CD4-positive, CD25-positive, alpha-beta regulatory T cell (primary cell): ENCODE results near the gene PRSS56. TPM values are rescaled to one million over a fixed set of nuclear protein-coding genes. Genes with fewer than 3 reads are reported as not detected.

Experiments used
- ATAC-seq, 2 donors: fragments of 150-1000 bp; cut with Tn5 transposase; one replicate each; pipeline ENCODE4 v1.10.0; 2021; ENCODE audit warnings: low read depth in 2 of 2, moderate number of reproducible peaks in 2 of 2, moderate library complexity in 1 of 2
- DNase-seq, 3 donors: peaks; one replicate each; pipeline versions ENCODE4 v3.0.0 to v3.0.0-alpha.2; 2012 to 2022; ENCODE audit warnings: mixed read lengths in 1 of 3
- H3K27ac ChIP-seq: one replicate; pipeline ENCODE4 v1.7.0; 2013; ENCODE audit warnings: mild to moderate bottlenecking, low read length; ENCODE audit not compliant: insufficient read depth, poor library complexity, severe bottlenecking
- H3K27me3 ChIP-seq: one replicate; pipeline ENCODE4 v1.7.0; 2013; ENCODE audit warnings: low read length; ENCODE audit not compliant: control insufficient read depth, insufficient read depth
- H3K36me3 ChIP-seq: one replicate; pipeline ENCODE4 v1.7.0; 2013; ENCODE audit warnings: mild to moderate bottlenecking, low read length, moderate library complexity; ENCODE audit not compliant: control insufficient read depth, insufficient read depth
- H3K4me1 ChIP-seq: 2 replicates; pipeline ENCODE4 v1.7.0; 2013; ENCODE audit warnings: mild to moderate bottlenecking, low read length; ENCODE audit not compliant: insufficient read depth, control insufficient read depth, poor library complexity, severe bottlenecking
- H3K4me3 ChIP-seq: one replicate; pipeline ENCODE4 v1.7.0; 2013; ENCODE audit warnings: low read depth, mild to moderate bottlenecking, low read length, moderate library complexity
- H3K9me3 ChIP-seq, 2 experiments: 1 replicate in 1 of 2; 2 replicates in 1 of 2; pipeline ENCODE4 v1.7.0; 2013; ENCODE audit warnings: low read length in 2 of 2, mild to moderate bottlenecking in 1 of 2, moderate library complexity in 1 of 2; ENCODE audit not compliant: control insufficient read depth in 2 of 2
- H3K27ac Mint-ChIP-seq, 3 donors: one replicate each; pipeline ENCODE4 v1.8.0; 2020 to 2022; ENCODE audit warnings: mild to moderate bottlenecking in 3 of 3, mixed read lengths in 3 of 3, moderate library complexity in 2 of 3
- H3K27me3 Mint-ChIP-seq: one replicate; pipeline ENCODE4 v1.8.0; 2022; ENCODE audit warnings: mild to moderate bottlenecking, mixed read lengths
- H3K36me3 Mint-ChIP-seq: one replicate; pipeline ENCODE4 v1.8.0; 2020; ENCODE audit warnings: mixed read lengths
- H3K4me1 Mint-ChIP-seq, 4 donors: one replicate each; pipeline ENCODE4 v1.8.0; 2020 to 2022; ENCODE audit warnings: mixed read lengths in 4 of 4, mild to moderate bottlenecking in 1 of 4
- H3K4me3 Mint-ChIP-seq, 4 donors: one replicate each; pipeline ENCODE4 v1.8.0; 2020 to 2022; ENCODE audit warnings: mild to moderate bottlenecking in 4 of 4, mixed read lengths in 4 of 4, moderate library complexity in 3 of 4
- H3K9me3 Mint-ChIP-seq, 7 donors: one replicate each; pipeline ENCODE4 v1.8.0; 2020 to 2022; ENCODE audit warnings: mixed read lengths in 7 of 7, mild to moderate bottlenecking in 3 of 7, moderate library complexity in 2 of 7
- polyA plus RNA-seq, 4 donors: library from polyadenylated mRNA; unstranded; fragments of 300-500 nt; fragmentation: Illumina TruSeq; gene quantifications; one replicate each; pipeline ENCODE4 v1.2.3, GENCODE V29; 2021
- total RNA-seq: library from RNA; stranded (reverse); gene quantifications from one replicate; pipeline ENCODE4 v1.2.3, GENCODE V29; 2022

PRSS56 gene
- total and polyA plus RNA-seq, 5 donors from 2014 or later, result not detected

DNA sequence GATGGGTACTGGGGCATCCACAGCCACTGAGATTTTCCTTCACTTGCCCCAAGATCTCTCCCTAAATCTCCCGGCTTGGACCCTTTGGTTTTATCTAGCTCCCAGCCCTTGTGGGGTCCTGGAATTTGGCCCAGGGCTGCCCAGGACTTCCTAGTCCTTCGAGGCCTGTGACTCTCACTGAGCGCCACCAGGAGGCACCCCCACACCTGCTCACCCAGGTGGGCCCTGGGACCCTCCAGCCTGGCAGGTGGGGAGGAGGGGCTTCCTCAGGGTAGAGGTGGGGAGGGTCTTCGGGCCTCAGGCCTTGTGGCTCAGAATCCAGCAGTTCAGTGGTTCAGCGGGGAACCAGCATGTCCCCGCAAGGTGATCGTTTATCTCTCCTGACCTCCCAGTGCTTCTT, 11.9 kb upstream of the PRSS56 start:
- no peak overlapping the region for H3K4me3 ChIP-seq
- no peaks in the 10 kb centered on the region for H3K9me3 ChIP-seq
- H3K27me3 ChIP-seq, result peaks cover 6% of the 10 kb centered on the region
- no peaks in the 10 kb centered on the region for H3K36me3 Mint-ChIP-seq
- peaks cover 28% of the 10 kb centered on the region for H3K27me3 Mint-ChIP-seq
- H3K27ac ChIP-seq, result no peak overlapping the region
- H3K36me3 ChIP-seq, result no peaks in the 10 kb centered on the region
- ATAC-seq, result no peak
- no peaks in the 10 kb centered on the region for H3K9me3 Mint-ChIP-seq
- H3K4me1 Mint-ChIP-seq, result peaks cover 0 to 4% (median 0%) of the 10 kb centered on the region in 4 donors
- H3K27ac Mint-ChIP-seq, result no peak overlapping the region
- H3K4me1 ChIP-seq, result peaks cover 3% of the 10 kb centered on the region
- no peak overlapping the region for H3K4me3 Mint-ChIP-seq
- no peak for DNase-seq

DNA sequence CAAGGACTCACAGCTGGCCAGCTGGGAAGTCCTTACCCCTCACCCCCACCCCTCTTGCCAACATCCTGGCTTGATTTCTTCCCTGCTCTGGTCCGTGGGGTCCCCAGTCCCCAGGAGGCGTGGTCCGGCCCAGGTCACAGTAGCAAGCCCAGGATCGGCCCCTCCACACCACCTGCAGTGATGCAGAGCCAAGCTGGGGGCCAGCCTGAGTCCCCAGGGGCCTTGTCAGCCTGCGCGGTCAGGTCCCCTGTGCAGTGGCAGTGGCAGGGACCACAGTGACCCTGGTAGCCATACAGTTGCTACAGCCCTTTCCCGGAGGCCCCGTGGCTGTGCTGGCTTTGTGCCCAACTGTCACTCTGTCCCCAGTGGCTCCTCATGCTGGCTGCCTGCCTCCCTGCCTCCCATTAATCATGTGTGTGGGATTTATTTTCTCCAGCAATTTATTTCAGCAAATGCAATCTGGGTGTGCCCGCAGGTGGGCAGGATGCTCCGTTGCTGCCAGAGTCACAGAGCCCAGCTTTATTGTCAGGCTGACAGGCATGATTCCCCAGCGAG, 8.8 kb upstream of the PRSS56 start:
- H3K36me3 Mint-ChIP-seq, result no peaks in the 10 kb centered on the region
- H3K4me1 ChIP-seq, result no peaks in the 10 kb centered on the region
- H3K9me3 ChIP-seq, result no peaks in the 10 kb centered on the region
- H3K4me3 ChIP-seq, result no peak overlapping the region
- no peak overlapping the region for H3K27ac ChIP-seq
- H3K36me3 ChIP-seq, result no peaks in the 10 kb centered on the region
- DNase-seq (no peak), ATAC-seq (no peak)
- H3K9me3 Mint-ChIP-seq, result no peaks in the 10 kb centered on the region
- no peaks in the 10 kb centered on the region for H3K4me1 Mint-ChIP-seq
- H3K27ac Mint-ChIP-seq, result no peak overlapping the region
- no peak overlapping the region for H3K4me3 Mint-ChIP-seq
- peaks cover 15% of the 10 kb centered on the region for H3K27me3 Mint-ChIP-seq
- H3K27me3 ChIP-seq, result no peaks in the 10 kb centered on the region

DNA sequence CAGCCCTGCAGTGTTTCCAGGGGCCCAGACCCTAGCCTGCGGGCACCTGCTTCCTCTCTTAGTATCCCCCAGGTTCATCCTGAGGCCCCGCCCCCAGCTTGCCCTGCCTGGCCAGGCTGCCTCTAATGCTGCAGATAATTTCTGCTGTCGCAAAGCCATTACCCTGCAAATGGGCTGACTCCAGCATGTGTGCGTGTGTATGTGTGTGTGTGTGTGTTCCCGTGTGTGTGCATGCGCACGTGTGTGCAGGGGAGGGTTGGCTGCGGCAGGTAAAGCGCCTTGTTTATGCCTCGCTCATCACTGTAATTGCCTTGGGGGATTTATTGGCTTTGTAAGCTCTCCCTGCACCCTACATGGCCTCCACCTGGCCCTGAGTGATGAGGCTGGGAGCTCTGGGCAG, 7.6 kb upstream of the PRSS56 start:
- H3K36me3 ChIP-seq, result no peaks in the 10 kb centered on the region
- Mint-ChIP-seq H3K9me3 (no peaks in the 10 kb centered on the region), H3K4me3 (no peak overlapping the region), H3K27ac (no peak overlapping the region), H3K27me3 (peaks cover 25% of the 10 kb centered on the region), H3K36me3 (no peaks in the 10 kb centered on the region), H3K4me1 (no peaks in the 10 kb centered on the region)
- DNase-seq (no peak), ATAC-seq (no peak)
- no peak overlapping the region for H3K4me3 ChIP-seq
- H3K27ac ChIP-seq, result no peak overlapping the region
- H3K9me3 ChIP-seq, result no peaks in the 10 kb centered on the region
- no peaks in the 10 kb centered on the region for H3K27me3 ChIP-seq
- H3K4me1 ChIP-seq, result no peaks in the 10 kb centered on the region

DNA sequence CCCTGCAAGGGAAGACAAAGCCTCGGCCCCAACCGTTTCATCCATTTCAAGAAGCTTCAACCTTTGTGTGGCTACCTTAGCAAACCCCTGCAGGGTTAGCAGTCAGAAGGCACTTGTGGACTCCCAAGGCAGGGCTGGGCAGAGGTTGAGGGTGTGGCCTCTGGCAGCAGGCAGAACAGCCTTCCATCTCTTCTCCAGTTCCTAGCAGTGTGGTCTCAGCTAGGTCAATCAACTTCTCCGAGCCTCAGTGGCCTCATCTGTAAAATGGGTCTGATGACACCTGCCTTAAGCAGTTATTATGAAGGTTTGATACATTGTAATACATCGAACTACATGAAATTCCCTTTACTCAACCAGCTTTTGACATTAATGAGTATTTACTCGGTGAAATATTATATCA, 6.8 kb upstream of the PRSS56 start:
- H3K9me3 ChIP-seq, result no peaks in the 10 kb centered on the region
- no peaks in the 10 kb centered on the region for H3K36me3 Mint-ChIP-seq
- H3K4me3 ChIP-seq, result no peak overlapping the region
- no peaks in the 10 kb centered on the region for H3K4me1 ChIP-seq
- H3K27ac ChIP-seq, result no peak overlapping the region
- H3K4me1 Mint-ChIP-seq, result no peaks in the 10 kb centered on the region
- H3K4me3 Mint-ChIP-seq, result no peak overlapping the region
- H3K27me3 ChIP-seq, result no peaks in the 10 kb centered on the region
- no peaks in the 10 kb centered on the region for H3K9me3 Mint-ChIP-seq
- no peaks in the 10 kb centered on the region for H3K36me3 ChIP-seq
- peaks cover 25% of the 10 kb centered on the region for H3K27me3 Mint-ChIP-seq
- DNase-seq, result no peak
- no peak for ATAC-seq
- no peak overlapping the region for H3K27ac Mint-ChIP-seq

DNA sequence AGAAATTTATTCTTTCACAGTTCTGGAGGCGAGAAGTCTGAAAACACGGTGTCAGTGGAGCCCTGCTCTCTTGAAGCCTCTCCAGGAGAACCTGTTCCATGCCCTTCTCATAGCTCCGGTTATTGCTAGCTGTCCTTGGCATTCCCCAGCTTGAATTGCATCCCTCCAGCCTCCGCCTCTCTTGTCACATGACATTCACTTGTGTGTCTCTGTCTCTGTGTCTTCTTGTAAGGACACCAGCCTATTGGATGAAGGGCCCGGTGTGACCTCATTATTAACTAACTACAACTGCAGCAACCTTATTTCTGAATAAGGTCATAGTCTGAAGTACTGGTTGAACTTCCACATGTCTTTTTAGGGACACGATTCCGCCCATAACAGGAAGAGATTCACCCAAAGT, 4.5 kb upstream of the PRSS56 start:
- H3K4me1 Mint-ChIP-seq, result no peaks in the 10 kb centered on the region
- ATAC-seq, result no peak
- no peak overlapping the region for H3K4me3 ChIP-seq
- H3K9me3 ChIP-seq, result no peaks in the 10 kb centered on the region
- H3K4me3 Mint-ChIP-seq, result no peak overlapping the region
- DNase-seq, result no peak
- H3K27ac ChIP-seq, result no peak overlapping the region
- H3K9me3 Mint-ChIP-seq, result no peaks in the 10 kb centered on the region
- H3K36me3 ChIP-seq, result no peaks in the 10 kb centered on the region
- peaks cover 32% of the 10 kb centered on the region for H3K27me3 Mint-ChIP-seq
- H3K27ac Mint-ChIP-seq, result no peak overlapping the region
- no peaks in the 10 kb centered on the region for H3K36me3 Mint-ChIP-seq
- H3K27me3 ChIP-seq, result no peaks in the 10 kb centered on the region
- no peaks in the 10 kb centered on the region for H3K4me1 ChIP-seq

DNA sequence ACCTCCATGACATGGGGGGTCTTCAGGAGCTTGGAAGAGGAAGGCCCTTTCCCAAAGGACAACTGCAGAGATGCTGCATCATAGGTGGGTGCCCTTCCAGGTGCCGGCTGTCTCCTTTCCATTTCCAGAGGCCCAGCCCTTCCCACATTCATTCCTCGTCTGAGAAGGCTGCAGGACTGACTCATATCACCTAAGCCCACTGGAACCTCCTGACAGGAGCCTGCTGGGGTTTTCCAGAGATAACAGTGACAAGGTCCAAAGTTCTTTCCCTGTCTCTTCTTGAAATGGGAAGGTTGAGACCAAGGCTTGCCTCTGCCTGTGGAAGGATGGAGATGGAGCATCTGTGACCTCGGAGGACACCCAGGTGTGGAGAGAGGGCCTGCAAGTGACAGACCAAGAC, 3.6 kb upstream of the PRSS56 start:
- Mint-ChIP-seq H3K9me3 (no peaks in the 10 kb centered on the region), H3K36me3 (no peaks in the 10 kb centered on the region), H3K4me3 (no peak overlapping the region), H3K27me3 (peaks cover 41% of the 10 kb centered on the region), H3K4me1 (peaks cover 0 to 2% (median under 1%) of the 10 kb centered on the region in 4 donors), H3K27ac (no peak overlapping the region)
- H3K27ac ChIP-seq, result no peak overlapping the region
- ATAC-seq (no peak), DNase-seq (no peak)
- no peaks in the 10 kb centered on the region for H3K4me1 ChIP-seq
- H3K36me3 ChIP-seq, result no peaks in the 10 kb centered on the region
- H3K4me3 ChIP-seq, result no peak overlapping the region
- H3K9me3 ChIP-seq, result no peaks in the 10 kb centered on the region
- H3K27me3 ChIP-seq, result no peaks in the 10 kb centered on the region

DNA sequence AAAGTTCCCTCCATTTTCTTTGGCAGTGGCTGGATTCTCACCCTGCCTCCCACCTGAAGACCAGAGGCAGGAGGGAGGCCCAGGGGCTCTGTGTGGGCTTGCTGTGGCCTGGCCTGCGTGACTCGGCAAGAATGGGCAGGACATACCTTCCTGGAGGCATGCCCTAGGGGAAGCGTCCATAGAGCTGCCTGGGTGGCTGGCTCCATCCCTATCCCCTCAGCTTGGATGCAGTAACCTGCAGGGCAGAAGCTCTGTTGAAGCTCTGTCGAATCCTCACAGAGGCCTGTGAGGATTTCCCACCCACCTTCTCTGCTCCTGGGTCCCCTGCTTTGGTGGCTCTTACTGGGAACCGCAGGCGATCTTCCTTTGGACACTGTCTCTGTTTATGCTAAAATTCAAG, 1.3 kb upstream of the PRSS56 start:
- DNase-seq (no peak), ATAC-seq (no peak)
- Histone ChIP-seq H3K36me3 (no peaks in the 10 kb centered on the region), H3K4me1 (peaks cover 17% of the 10 kb centered on the region), H3K4me3 (no peak overlapping the region), H3K27ac (no peak overlapping the region), H3K27me3 (peaks cover 3% of the 10 kb centered on the region), H3K9me3 (no peaks in the 10 kb centered on the region)
- H3K27me3 Mint-ChIP-seq, result peaks cover 44% of the 10 kb centered on the region
- H3K27ac Mint-ChIP-seq, result no peak overlapping the region
- H3K36me3 Mint-ChIP-seq, result no peaks in the 10 kb centered on the region
- H3K9me3 Mint-ChIP-seq, result no peaks in the 10 kb centered on the region
- no peak overlapping the region for H3K4me3 Mint-ChIP-seq
- H3K4me1 Mint-ChIP-seq, result peaks cover 0 to 7% (median under 1%) of the 10 kb centered on the region in 4 donors

DNA sequence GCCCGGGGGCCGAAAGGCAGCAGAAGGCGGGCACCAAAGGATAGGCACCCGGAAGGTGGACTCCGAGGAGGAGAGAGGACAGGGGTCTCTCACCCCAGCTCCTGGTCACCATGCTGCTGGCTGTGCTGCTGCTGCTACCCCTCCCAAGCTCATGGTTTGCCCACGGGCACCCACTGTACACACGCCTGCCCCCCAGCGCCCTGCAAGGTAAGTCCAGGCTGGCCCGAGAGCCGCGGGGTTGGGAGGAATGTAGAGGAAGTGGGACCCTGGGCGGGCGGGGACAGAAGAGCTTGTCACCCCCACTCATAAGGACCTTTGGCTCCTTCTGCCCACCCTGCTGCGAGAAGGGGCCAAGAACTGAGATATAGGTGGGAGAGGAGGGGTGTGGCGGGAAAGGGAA, 301 bp downstream of the PRSS56 start:
- Mint-ChIP-seq H3K4me3 (no peak overlapping the region), H3K9me3 (no peaks in the 10 kb centered on the region)
- ATAC-seq, result no peak

More for the DNA sequence above, 301 bp downstream of the PRSS56 start:
- peaks cover 46% of the 10 kb centered on the region for H3K27me3 Mint-ChIP-seq
- Histone ChIP-seq H3K27ac (no peak overlapping the region), H3K4me3 (no peak overlapping the region), H3K9me3 (no peaks in the 10 kb centered on the region), H3K27me3 (peaks cover 3% of the 10 kb centered on the region), H3K36me3 (no peaks in the 10 kb centered on the region), H3K4me1 (peaks cover 22% of the 10 kb centered on the region)
- no peak for DNase-seq
- H3K4me1 Mint-ChIP-seq, result peaks cover 0 to 11% (median under 1%) of the 10 kb centered on the region in 4 donors
- no peak overlapping the region for H3K27ac Mint-ChIP-seq
- H3K36me3 Mint-ChIP-seq, result no peaks in the 10 kb centered on the region
